H7 (cell line): ENCODE data around the gene SIRT5. TPM values are rescaled to one million over a fixed set of nuclear protein-coding genes. Genes with fewer than 3 reads are reported as not detected.

Experiments used
- DNase-seq: peaks from one replicate; pipeline ENCODE4 v3.0.0; 2012
- H3K27me3 ChIP-seq: 2 replicates; pipeline ENCODE4 v1.6.0; 2011; ENCODE audit warnings: mild to moderate bottlenecking, low read length; ENCODE audit not compliant: control insufficient read depth, insufficient read depth
- H3K36me3 ChIP-seq: replicated peaks from 2 replicates; pipeline ENCODE4 v1.5.1; 2011; ENCODE audit warnings: low read length; ENCODE audit not compliant: control insufficient read depth, insufficient read depth
- H3K4me3 ChIP-seq: 2 replicates; pipeline ENCODE4 v1.5.1; 2011; ENCODE audit warnings: low read depth, mild to moderate bottlenecking, control low read depth, low read length, moderate library complexity; ENCODE audit not compliant: insufficient read depth
- total RNA-seq: library from RNA; depleted of rRNA; stranded (reverse); fragments of >200 nt; shearing (Covaris generic); gene quantifications from 2 replicates; pipeline ENCODE4 v1.2.3, GENCODE V29; 2014

Gene SIRT5
- total RNA-seq, 1 experiment from 2014 or later, result 9.8 TPM

DNA sequence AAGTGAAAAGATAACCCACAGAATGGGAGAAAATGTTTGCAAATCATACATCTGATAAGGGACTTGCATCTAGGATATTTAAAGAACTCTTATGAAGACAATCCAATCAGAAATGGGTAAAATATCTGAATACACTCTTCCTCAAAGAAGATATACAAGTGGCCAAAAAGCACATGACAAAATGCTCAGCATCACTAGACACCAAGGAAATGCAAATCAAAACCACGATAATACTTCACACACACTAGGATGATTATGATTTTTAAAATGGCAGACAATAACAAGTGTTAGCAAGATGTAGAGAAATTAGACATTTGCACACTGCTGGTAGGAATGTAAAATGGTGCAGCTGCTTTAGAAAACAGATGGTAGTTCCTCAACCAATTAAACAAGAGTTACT, 34.8 kb upstream of the SIRT5 start:
- Histone ChIP-seq H3K27me3 (no peaks in the 10 kb centered on the region), H3K4me3 (no peak overlapping the region), H3K36me3 (no peaks in the 10 kb centered on the region)
- no peak for DNase-seq

DNA sequence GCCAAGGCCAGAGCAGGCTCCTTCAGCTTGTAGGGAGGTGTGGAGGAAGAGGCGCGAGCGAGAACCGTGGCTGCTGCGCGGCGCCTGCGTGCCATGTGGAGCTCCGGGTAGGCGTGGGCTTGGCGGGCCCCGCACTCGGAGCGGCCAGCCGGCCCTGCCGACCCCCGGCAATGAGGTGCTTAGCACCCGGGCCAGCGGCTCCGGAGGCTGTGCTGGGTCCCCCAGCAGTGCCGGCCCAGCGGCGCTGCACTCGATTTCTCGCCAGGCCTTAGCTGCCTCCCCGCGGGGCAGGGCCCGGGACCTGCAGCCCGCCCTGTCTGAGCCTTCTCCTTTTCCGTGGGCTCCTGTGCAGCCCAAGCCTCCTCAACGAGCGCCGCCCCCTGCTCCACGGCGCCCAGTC, 32.9 kb upstream of the SIRT5 start:
- Histone ChIP-seq H3K4me3 (no peak overlapping the region), H3K36me3 (no peaks in the 10 kb centered on the region), H3K27me3 (no peaks in the 10 kb centered on the region)
- no peak for DNase-seq

GRCh38 chr6:13544454-13545186, 29.8 kb upstream of the SIRT5 start:
- no peaks in the 10 kb centered on the region for H3K27me3 ChIP-seq
- DNase-seq, result peak; percentile 65

DNA sequence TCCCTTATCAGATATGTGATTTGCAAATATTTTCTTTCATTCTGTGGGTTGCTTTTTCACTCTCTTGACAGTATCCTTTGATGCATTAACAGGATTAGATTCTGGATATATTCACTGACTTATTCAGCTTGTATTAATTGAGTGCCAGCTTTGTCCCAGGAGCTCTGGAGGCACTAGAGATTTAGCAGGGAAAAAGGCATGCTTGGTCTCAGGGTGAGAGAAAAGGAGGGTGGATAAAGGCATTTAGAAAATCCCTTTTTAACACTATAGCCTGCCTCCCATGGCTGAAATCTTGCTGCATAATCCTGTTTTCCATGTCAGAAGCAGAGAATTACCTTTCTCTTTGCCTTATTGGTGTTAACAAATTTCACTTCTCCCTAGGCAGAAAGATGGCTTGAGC, 28.5 kb upstream of the SIRT5 start:
- no peaks in the 10 kb centered on the region for H3K27me3 ChIP-seq
- DNase-seq, result no peak
- no peak overlapping the region for H3K4me3 ChIP-seq
- no peaks in the 10 kb centered on the region for H3K36me3 ChIP-seq

More at GRCh38 chr6:13544454-13545186, 29.8 kb upstream of the SIRT5 start:
- Histone ChIP-seq H3K4me3 (no peak overlapping the region), H3K36me3 (no peaks in the 10 kb centered on the region)

- no peak overlapping the region for H3K4me3 ChIP-seq
- H3K36me3 ChIP-seq, result no peaks in the 10 kb centered on the region
- no peaks in the 10 kb centered on the region for H3K27me3 ChIP-seq
- DNase-seq, result no peak
These were observed 25.7 kb upstream of the SIRT5 start for GRCh38 chr6:13548500-13549210.

DNA sequence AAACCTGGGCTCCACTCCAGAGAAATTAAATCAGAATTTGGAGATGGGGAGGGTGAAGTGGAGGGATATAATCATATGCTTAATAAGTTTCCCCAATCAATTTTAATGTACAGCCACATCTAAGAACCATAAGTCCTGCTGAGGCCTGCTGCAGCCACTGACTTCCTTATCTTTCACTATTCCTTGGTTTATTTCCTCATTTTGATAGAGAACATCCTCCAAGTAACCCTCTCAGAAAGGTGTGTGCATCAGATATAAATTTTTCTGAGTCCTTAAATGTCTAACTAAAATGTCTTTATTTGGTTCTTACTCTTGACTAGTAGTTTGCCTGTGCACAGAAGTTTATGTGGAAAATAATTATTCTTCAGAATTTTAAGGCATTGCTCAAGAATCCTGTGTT, 23.7 kb upstream of the SIRT5 start:
- DNase-seq, result no peak
- Histone ChIP-seq H3K36me3 (no peaks in the 10 kb centered on the region), H3K27me3 (no peaks in the 10 kb centered on the region), H3K4me3 (no peak overlapping the region)

DNA sequence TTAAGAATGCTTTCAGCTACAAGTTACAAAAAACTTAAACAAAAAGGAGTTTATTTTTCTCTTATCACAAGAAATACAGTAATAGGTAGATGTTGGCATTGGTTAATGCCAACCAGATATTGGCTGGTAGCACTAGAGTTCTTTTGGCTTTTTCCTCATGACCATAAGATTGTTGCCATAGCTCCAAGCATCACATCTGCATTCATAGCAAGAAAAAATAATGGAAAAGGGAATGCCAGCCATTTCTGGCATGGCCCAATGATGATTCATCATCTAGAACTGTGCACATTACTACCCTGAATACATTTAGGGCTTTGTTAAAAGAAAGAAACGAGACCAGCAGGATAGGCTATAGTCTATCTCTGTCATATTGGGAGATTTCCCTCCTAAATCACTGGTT, 20.8 kb upstream of the SIRT5 start:
- H3K36me3 ChIP-seq, result no peaks in the 10 kb centered on the region
- no peak overlapping the region for H3K4me3 ChIP-seq
- H3K27me3 ChIP-seq, result no peaks in the 10 kb centered on the region
- no peak for DNase-seq

- Histone ChIP-seq H3K27me3 (no peaks in the 10 kb centered on the region), H3K36me3 (no peaks in the 10 kb centered on the region), H3K4me3 (no peak overlapping the region)
- peak; percentile 80 for DNase-seq
These were observed 19.5 kb upstream of the SIRT5 start for GRCh38 chr6:13554929-13555333.

GRCh38 chr6:13557841-13558240, 16.6 kb upstream of the SIRT5 start:
- Histone ChIP-seq H3K27me3 (no peaks in the 10 kb centered on the region), H3K36me3 (no peaks in the 10 kb centered on the region), H3K4me3 (no peak overlapping the region)
- DNase-seq, result no peak

GRCh38 chr6:13558718-13559117, 15.7 kb upstream of the SIRT5 start:
- H3K27me3 ChIP-seq, result no peaks in the 10 kb centered on the region
- no peak overlapping the region for H3K4me3 ChIP-seq
- no peak for DNase-seq
- no peaks in the 10 kb centered on the region for H3K36me3 ChIP-seq

DNA sequence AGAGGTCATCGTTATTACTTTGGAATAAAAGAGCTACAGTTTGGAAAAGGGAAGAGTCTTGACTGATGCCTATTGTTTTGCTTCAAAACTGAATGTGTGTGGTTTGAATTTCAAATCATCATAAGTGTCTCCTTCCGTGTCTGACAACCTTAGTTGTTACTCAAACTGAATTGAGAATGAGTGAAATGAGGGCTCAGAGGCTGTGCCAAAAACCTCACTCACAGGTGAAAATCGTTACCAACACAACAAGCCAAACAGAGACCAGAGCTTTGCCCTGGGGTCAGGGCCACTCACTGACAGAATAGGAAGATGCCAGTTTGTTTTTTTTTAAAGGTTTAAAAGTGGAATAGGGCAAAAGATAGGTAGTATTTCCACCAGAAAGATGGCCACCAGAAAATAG, 15.2 kb upstream of the SIRT5 start:
- no peak for DNase-seq
- no peaks in the 10 kb centered on the region for H3K36me3 ChIP-seq
- no peaks in the 10 kb centered on the region for H3K27me3 ChIP-seq
- H3K4me3 ChIP-seq, result no peak overlapping the region

- Histone ChIP-seq H3K4me3 (no peak overlapping the region), H3K36me3 (no peaks in the 10 kb centered on the region), H3K27me3 (no peaks in the 10 kb centered on the region)
- DNase-seq, result no peak
These were observed 14.3 kb upstream of the SIRT5 start for GRCh38 chr6:13559968-13560650.

- peak; percentile 38 for DNase-seq
- no peaks in the 10 kb centered on the region for H3K27me3 ChIP-seq
- no peak overlapping the region for H3K4me3 ChIP-seq
- H3K36me3 ChIP-seq, result no peaks in the 10 kb centered on the region
These were observed 13.8 kb upstream of the SIRT5 start for GRCh38 chr6:13560651-13561044.

DNA sequence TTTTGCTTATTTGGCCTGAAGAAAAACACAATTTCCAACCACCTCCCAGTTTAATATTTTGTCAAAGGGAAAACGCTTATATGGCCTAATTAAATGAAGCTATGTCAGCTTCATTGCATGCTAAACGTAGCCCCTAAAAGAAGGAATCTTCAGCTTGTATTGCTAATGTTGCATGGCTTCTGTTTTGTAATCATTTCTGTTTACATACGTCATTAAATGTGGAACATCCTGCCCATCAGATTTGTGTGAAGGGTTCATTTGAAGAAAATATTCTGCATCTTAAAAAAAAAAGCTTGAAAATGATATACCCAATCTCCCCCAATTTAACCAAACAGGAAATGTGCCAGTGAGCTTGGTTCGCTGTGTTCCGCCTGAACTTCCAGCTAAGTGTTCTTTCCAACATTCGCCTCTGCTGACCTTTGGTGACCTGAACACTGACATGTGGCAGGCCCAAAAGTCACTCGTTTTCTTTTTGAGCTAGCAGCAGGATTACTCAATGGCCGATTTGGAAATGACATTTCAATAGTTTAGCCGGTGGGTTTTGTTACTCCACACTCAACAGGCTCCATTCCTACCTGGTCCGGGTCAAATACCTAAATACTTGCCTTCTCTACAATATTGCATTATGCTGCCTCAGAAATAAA, 12.7 kb upstream of the SIRT5 start:
- no peaks in the 10 kb centered on the region for H3K27me3 ChIP-seq
- H3K36me3 ChIP-seq, result no peaks in the 10 kb centered on the region
- DNase-seq, result no peak
- H3K4me3 ChIP-seq, result no peak overlapping the region

DNA sequence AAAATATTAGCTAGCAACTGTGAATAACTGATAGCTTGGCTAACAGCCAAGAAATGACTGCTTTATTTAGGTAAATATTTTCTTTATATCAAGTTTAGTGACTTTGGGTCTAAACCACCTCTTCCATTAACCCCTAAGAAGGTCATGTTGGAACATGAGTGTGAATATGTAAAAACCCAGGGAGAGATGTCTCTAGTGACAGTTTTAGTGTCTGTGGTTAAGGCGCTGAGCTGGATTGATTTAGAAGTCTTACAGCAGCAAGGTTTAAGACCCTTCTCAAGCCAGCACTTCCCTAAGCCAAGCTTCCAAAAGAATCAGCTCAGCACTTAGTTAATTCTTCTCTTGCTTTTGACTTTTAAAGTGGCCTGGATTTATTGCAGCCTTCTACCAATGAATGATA, 11.4 kb upstream of the SIRT5 start:
- no peak for DNase-seq
- H3K27me3 ChIP-seq, result no peaks in the 10 kb centered on the region
- H3K4me3 ChIP-seq, result no peak overlapping the region
- H3K36me3 ChIP-seq, result no peaks in the 10 kb centered on the region
